NT2/D1 (cell line): ENCODE data around the gene PANK2.

Experiments
- SUZ12 ChIP-seq: IDR thresholded peaks from 2 replicates; pipeline ENCODE4 v1.6.1; 2011; ENCODE audit not compliant: insufficient read length, insufficient read depth; ENCODE audit errors: extremely low read depth
- ZNF274 ChIP-seq: IDR thresholded peaks from 2 replicates; pipeline ENCODE4 v1.6.1; 2011; ENCODE audit warnings: mild to moderate bottlenecking, low read depth, low read length

DNA sequence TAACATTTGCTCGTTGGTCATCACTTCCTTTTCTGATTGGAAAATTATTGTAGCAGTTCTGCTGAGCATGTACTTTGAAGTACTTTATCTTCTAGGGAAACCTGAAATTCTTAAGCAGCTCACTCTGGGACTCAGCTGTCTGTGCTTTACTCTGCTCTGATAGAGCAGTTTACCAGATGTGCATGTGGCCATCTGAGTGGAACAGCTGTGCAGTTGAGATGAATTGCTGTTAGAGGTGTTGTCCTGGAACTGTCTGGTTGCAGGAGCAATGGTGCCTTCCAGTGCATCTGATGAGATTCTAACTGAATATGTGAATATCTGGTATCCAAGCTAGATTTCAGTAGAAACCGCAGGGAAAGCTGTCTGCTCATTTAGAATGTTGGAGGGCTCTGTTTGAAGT is 27.2 kb downstream of the PANK2 start:
- no peak for TF ChIP-seq ZNF274
- no peak for TF ChIP-seq SUZ12
